CD4-positive, alpha-beta T cell treated with Interleukin-10 for 1 hour (primary cell): ENCODE measurements around the gene LSMEM2.
"Not testable (repeated sequence)": the region's sequence is repeated elsewhere in the genome, so short reads cannot be mapped to it uniquely, and the experiment has no call there.

ENCODE experiments used
- DNase-seq: peaks from one replicate; pipeline ENCODE4 v3.0.0-alpha.2; 2020

LSMEM2 gene

DNA sequence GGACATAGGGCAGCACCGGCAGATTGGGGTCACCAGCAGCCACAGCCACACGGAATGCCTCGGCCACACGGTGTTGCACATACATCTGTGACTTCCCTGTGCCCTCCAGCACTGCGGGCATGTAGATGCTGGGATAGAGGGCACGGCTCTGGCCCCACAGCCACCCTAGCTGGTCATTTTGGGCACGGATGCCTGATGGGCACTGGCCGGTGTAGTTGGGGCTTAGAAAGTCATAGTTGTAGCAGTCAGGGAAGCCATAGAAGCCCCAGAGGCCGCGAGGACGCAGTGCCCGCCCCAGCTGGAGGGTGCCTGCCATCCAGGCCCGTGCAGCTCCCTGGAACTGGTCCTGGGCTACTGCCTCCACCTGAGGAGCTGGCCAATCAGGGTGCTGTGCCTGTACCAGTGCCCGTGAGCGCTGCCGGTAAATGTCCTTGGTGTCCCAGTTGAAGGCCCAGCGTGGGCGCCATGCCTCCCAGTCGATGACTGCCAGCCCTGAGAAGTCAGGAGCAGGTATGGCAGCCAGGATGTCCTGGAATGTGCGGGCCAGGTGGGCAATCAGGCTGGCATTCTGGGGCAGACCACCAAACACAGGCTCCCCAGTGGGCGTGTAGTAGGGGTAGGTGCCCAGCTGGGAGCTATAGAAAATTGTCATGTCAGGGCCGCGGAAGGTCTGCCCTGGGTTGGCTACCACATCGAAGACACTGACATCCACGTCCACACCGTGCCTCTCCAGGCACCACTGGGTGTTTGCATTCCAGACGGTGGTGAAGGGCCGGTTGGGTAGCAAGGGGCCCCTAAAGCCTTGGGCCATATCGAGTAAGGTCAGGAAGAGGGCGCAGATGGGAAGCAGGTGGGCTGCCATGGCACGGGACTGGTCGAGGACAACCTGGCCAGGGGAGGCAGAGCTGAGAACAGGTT lies 23.5 kb downstream of the LSMEM2 start:
- no peak for DNase-seq

DNA sequence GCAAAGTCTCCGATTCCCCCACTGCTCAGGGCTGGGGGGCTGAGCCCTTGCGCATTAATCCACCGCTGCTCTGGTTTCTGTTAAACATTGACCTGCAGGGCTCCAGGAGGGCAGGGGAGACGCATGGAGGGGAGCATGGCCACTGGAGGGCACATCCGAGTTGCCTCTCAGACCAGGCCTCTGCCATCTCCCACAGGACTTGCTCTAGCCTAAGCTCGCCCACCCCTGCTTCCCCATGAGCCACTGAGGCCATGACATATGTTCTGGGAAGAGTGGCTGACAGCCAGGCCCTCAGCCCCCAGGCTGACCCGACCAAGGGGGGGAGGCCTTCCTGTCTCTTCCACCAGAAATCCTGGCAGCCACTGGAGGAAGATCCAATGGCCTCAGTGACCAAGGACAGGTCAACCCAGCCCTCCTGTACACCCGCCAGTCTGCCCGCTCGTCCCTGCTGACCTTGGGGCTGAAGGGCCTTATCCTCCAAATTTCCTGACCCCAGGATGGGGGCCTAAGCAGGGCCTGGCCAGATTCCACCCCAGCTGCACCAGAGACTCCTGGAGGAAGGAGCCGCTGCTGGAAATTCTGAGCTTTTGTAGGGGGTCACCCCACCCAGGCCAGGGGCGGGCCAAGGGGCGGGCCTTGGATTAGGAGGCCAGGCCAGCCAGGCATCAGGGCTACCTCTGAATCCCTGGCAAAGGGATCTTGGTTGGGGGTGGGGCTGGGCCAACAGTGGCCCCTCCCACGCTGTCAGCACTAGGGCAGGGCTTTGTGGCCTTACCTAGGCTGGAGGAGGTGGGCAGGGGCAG lies 24.3 kb downstream of the LSMEM2 start, which contains the start of gene HYAL1:
TSS of gene HYAL1 (minus strand) at position 562 of the 803 bp plus-strand sequence. CDS start 618 bp downstream, outside the sequence.
- DNase-seq: no peak

DNA sequence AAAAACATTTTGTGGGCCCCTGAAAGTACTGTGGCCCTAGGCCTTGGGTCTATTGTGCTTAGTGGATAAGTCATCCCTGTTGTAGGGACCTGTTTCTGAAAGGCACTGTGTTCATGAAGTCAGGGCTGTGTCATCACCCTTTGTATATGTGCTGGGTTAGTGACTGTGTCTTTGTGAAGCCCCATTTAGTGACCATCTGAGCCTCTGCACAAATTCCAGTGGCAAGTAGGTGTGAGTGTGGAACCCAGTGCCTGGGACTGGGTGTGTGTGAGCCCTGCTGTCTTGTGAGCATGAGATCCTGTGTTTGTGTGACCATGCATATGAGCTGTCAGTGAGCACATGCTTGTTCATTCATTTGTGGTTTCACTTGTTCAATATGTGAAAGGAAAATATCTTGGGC lies 25.7 kb downstream of the LSMEM2 start:
- no peak for DNase-seq

DNA sequence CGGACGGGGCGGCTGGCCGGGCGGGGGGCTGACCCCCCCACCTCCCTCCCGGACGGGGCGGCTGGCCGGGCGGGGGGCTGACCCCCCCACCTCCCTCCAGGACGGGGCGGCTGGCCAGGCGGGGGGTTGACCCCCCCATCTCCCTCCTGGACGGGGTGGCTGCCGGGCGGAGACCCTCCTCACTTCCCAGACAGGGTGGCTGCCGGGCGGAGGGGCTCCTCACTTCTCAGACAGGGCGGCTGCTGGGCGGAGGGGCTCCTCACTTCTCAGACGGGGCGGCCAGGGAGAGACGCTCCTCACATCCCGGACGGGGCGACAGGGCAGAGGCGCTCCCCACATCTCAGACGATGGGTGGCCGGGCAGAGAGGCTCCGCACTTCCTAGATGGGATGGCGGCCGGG lies 33.2 kb downstream of the LSMEM2 start:
- not testable (repeated sequence) for DNase-seq

DNA sequence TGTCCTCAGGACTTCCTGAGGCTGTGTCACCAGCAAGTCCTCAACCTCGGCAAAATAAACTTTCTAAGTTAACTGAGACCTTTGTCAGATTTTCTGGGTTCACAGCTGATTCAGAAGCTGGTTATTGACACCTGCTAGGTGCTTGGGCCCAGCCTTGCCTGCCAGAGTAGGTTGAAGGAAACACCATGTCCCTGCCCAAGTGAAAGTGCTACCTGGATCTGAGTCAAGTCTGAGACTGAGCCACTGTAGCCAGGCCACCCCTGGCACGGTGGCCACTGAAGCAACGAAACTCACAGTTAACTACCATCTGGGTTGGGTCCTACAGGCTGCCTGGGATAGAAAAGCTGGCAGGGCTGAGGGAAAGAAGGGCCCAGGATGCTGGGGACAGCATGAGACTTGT lies 35.5 kb downstream of the LSMEM2 start:
- DNase-seq: no peak

DNA sequence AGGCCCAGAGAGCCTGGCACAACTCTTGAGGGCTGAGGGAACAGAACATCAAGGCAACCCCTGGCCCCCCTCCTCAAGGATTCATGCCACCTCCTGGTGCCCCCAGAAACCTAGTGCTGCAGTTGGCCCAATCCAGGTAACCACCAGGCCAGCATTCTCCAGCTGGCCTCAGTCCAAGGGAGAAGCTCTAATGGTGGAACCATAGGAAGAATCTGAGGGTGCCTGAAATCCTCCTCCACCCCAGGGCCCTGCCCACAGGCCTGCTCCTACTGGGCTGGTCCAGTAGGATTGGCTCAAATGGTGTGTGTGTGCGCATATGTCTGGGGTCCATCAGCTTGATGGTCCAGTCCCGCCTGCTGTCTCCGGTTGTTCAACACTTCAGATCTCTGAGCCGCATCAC lies 35.9 kb downstream of the LSMEM2 start:
- no peak for DNase-seq

DNA sequence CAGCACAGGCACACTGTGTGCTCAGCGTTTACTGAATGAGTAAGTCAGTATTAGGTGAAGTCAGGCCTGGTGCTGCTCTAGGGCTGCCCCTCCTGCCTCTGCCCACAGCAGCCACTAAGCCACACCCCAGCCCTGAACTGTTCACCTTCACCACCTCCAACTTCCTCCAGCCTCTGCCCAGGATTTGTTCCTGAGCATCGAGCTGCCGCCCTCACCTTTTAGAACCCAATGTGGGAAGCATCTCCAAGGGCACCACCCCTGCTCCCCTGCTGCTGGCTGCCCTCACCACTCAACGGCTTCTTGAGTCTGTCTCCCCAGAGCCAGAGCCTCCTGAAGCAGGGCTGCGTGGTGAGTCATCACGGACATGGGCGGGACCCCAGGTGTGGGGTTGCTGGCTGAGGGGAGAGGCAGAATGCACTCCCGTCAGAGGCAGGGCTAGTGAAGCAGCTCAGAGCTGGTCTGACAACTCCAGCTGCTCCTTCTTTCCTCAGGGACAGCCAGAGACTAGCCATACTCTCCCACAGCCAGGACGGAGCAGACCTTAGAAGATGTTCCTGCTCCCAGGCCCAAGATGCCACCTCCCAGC lies 37.9 kb downstream of the LSMEM2 start:
- peak; percentile 79 for DNase-seq

DNA sequence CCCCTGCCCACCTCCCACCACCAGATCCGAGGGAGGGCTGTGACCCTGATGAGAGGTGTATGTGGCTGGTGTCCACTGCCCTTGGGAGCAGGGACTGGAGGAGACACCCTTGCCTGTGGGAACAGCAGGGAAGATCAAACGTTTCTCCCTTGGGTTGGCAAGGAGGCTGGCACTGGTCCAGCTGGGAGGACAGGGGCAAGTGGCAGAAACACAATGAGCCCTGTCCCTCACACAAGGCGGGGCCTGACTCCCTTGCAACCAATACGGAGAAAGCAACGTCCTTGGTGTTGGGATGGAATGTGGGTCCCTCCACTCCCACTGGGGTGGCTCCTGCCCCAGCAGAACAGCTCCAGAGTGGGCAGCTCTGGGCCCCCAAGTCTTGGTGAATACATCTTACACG lies 38.4 kb downstream of the LSMEM2 start:
- no peak for DNase-seq

DNA sequence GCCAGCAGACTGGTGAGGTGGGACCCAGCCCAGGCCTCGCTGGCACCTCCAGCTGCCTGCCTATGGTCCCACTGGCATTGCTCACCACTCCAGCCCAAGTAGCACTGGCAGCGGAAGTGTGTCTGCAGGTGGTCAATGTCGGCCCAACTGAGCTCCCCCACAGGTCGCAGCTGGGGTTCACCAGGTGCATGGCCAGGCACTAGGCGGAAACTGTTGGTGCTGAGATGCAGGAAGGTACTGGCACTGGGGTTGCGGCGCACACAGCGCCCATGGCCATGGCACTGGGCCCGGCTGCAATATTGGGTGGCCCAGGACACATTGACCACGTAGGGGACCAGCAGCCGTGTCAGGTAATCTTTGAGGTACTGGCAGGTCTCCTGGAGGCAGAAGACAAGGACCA lies 39.3 kb downstream of the LSMEM2 start:
- no peak for DNase-seq

DNA sequence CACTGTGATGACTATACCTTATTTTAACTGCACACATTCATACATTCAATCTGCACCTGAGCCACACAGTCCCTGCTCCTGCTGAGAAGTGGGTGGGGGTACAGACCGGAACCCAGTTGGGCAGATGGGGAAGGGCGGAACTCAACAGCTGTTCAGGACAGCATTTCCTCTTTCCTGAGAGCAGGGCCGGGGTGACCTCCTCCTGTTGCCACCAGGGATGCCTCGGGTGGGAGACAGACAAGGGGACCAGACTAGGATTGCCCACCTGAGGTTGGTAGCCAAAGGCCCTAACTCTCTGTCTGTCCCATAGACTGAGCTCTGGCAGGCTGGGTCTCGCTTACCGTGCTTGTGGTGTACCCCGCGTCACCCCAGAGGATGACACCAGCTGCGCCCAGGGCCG lies 39.7 kb downstream of the LSMEM2 start:
- DNase-seq: no peak

DNA sequence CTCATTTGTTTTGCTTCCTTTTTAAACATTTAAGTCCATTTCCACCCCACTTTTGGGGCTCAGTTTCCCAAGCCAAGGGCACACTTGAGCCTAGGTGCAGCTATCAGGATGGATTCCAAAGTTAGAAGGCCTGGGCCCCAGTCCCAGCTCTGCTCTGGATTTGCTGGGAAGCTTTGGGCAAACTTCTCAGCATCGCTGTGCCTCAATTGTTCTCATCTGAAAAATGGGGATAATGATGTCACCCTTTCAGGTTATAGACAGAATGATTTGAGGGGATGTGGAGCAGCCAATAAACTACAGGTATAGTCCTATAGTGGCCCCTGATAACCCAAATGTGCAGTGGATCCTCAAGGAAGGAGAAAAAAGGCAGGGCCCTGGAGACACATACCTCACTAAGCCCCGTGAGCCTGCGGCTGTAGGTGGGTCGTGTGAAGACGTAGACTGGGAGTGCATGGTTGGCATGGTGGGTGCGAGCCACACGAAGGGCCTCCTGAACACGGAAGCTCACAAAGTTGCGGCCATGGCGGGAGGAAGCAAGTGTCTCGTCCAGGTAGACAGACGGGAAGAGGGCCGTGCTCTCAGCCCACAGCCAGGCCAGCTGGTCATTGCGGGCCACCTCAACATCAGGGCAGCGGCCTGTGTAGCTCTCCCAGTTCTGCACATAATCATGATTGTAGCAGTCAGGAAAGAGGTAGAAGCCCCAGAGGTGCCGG lies 40.5 kb downstream of the LSMEM2 start:
- DNase-seq: no peak

DNA sequence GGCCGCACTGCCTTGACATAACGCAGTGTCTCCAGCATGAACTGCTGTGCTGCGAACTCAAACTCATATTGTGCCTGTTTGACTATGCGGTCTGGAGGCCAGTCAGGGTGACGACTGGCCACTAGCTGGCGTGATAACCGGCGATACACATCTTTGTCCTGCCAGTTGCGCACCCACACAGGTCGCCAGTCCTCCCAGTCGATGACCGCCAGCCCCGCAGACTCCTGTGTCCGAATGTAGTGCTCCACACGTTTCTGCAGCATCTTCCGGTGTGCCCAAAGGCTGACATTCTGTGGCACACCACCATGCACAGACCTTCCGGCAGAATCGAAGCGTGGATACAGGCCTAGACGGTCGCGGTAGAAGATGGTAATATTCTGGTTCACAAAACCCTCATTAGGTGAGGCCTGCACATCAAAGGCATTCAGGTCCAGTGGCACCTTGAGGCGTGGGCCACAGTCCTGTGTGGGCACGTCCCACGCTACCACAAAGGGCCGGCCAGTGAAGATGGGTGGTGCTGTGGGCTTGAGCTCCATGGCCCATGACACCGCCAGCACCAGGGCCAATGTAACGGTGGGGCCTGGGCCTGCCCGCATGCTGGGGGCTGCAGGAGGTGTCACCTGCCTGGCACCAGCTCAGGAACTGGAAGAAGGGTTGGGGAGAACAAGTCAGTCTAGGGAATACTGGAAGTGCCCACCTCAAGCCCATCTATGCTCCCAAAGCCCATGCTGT lies 41.2 kb downstream of the LSMEM2 start:
- DNase-seq: no peak

DNA sequence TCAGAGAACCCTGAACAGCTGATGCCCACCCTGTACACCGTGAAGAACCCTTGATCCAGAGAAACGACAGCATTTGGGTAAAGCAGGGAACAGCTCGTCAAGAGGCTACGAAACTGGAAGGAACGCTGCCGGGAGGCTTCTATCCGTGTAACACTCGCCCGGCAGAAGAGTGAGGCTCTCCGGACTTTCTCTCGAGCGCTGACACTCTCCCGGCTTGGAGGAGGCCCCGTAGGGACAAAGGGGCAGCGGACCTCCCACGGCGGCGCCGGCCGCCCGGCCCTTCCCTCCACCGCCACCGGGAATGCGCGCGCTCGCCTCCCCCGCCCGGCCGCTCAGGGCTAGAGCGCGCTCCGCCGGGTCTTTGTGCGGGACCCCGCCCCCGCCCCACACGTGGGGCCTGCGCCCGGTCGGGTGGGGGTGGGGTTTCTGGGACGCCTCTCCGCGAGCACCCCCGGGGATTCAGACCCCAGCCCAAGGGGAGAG lies 42.0 kb downstream of the LSMEM2 start:
- no peak for DNase-seq

DNA sequence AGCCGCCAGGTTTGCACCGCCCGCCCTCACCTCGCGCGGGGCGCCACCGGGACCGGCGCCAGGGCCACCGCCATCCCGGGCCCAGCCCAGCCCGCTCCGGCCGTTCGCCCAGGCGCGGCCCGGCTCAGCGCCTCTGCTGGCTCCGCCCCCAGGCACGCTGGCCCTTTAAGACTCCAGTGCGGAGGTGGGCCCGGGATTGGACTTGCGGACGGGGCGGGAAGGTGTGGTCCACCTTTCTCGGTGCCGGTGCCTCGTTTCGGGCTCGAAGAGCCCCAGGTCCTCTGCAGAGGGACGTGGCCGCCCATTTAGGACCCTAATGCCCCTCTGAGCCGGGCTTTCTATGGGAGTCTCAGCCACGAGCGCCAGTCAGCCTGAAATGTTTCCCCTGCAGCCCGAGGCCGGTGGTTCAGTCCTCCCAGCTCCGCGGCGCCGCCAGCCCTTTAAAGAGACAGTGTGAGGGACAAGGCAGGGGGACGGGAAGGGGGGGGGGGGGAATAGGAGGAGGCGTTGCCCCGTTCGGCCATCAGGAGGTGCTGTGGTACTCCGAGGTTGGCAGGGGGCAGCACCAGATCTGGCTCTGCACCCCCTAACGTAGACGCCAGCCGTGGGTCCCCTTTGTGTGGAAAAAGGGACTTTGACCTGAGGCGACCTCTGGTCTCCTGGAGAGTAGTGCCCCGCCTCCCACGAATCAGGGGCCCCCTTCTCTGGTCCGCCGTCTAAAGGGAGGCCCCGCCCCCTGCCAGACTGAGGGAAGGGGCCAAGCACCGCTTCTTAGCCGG lies 42.6 kb downstream of the LSMEM2 start:
- DNase-seq: peak; percentile 88

DNA sequence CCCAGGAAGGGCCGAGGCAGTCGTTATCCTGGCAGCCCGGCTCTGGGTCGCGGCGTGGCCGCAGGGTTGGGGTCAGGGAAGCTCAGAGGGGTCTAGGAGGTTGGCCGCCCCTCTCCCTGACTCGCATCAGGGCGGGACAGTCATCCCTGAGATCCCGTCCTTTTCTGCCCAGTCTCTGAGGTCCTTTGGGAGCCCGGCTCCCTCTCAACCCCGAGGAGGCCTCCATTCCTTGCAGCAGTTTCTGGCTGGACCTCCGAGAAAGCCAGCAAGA lies 43.2 kb downstream of the LSMEM2 start:
- no peak for DNase-seq

DNA sequence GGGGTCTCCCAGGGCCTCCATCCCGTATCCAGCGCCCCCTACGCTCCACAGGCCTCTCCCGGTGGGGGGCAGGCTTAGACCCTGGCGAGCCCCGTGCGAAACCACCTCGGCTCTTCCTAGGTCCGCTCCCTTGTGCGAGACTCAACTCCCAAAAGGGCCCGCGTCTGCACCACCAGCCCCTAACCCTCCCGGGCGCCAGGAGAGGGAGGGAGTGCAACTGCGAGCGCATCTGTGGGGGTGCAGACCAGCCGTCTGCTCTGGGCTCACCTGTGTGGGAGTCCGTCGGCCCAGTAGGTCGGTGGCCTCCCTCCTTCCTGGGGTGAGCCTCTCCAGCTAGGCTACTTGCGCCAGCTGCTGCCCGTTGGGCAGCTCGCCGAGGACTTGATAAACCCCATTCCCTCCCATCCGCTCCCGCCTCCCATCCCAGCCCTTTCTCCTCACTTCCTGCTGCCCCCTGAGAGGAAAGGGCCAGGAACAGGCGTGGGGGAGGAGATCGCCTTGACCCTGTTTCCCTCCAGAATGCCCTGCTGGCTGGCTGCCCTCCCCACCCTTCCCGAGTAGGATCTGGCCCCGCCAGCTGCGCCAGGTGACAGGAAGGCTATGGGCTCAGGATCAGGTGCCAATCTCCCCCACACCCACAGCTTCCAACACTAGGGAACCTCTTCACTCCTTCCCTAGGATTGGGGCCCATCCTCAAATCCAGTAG lies 43.7 kb downstream of the LSMEM2 start, which contains the start of gene HYAL2:
TSS of gene HYAL2 (minus strand) at position 360 of the 706 bp plus-strand sequence. CDS start 2,256 bp downstream, outside the sequence.
- no peak for DNase-seq

DNA sequence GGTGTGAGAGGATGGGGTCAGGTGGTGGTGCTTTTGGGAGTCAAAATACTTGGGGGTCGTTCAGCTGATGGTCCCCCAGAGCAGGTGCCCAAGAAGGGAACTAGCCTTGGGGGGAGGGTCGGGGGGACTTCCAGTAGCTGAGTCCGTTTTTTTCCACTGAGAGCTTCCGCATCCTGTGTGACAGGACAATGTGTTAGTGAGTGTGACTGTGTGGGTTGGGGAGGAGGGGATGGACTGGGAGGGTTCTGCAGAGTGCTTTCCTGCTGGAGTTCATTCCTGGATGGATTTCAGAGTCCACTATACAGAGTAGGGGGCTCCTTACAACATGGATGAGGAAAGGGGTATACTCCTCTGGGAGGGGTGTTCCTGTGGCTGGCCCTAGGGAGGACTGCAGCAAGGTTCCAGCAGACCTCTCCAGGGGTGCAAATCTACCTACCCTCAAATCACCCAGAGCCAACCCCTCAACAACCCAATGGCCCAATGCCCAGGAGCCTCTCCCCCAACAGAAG lies 44.3 kb downstream of the LSMEM2 start:
- DNase-seq: no peak

DNA sequence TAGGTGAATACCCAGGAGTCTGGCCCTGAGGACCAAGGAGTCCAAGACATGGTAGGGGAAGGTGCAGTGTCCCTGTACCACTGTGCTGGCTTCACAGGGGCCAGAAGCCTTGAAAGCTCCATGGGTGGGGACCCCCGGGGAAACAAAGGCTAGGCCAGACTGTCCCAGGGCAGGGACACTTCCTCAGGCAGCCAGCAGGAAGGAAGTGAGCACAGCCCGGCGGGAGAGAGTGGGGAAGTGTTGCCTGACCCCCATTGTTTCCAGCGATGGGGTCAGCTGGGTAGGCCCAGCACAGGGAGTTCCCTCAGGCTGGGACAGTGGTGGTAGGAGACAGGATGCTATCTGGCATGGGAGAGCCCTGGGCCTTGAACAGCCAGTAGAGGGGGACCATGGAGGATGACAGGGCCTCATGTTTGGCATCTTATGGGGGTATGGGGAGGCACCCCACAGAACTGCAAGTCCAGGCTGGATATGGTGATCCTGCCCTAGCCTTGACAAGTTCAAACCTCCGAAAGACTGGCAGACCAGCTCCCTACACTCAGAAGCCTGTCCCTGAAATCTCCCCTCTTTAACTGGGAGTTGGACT lies 44.8 kb downstream of the LSMEM2 start:
- no peak for DNase-seq

DNA sequence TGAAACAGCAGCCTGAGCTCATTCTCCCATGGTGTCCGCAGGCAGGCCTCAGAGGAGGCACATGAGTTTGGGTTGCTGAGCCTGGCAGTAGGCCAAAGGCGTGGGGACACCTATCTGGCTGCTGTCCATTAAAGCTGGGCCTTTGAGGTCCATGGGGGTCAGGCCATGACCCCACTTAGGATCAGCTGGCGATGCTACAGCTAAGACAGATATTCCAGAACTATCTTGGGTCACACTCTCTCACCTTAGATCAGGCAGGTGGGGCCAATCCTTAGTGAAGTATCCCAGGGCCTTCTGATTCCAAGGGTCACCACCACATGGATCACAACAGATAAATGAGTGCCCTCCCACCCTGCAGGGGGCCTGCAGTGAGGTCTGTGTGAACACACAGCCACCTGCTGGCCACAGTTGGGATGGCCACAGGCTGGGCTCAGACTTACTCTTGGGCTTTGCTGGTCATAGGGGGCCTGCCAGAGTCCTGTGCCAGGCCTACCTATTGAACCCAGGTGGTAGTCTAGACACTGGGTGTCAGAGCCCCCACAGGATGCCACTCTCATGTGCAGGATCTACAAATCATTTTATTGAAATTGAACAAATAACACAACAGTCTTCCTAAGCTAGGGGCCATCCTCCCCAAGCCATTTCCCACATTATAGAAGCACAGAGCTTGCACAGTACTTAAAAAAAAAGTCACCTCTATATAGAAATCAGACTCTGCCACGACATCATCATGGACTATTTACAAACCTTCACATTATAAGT lies 45.6 kb downstream of the LSMEM2 start:
- DNase-seq: peak; percentile 72
